ENCODE measurements around the gene BAHCC1. TPM values are rescaled to one million over a fixed set of nuclear protein-coding genes. Genes with fewer than 3 reads are reported as not detected.
"Not testable (repeated sequence)": the region's sequence is repeated elsewhere in the genome, so short reads cannot be mapped to it uniquely, and the experiment has no call there.

Gene BAHCC1
- total and polyA plus RNA-seq, 2 of the 8 experiments (the other 6 are each of a cell fraction or from before 2014, with no cell fraction given), result 0.26 to 0.58 TPM

- not testable (repeated sequence) for H3K4ac ChIP-seq (replicated peaks; ENCODE audit: insufficient read length, low read depth, low read length); H3K18ac ChIP-seq (ENCODE audit: extremely low read depth, low read length); H4K5ac ChIP-seq (ENCODE audit: insufficient read length, low read depth, low read length); H3K56ac ChIP-seq (replicated peaks; ENCODE audit: insufficient read length, low read depth, low read length); H2BK20ac ChIP-seq (ENCODE audit: low read length); H3K14ac ChIP-seq (ENCODE audit: insufficient read length); H3K9me3 ChIP-seq (ENCODE audit: insufficient read depth in 2 of 2, low read depth in 1 of 2, low read length in 1 of 2); H2BK5ac ChIP-seq (ENCODE audit: low read depth, low read length); H2BK120ac ChIP-seq (replicated peaks; ENCODE audit: low read depth, low read length); H4K20me1 ChIP-seq (replicated peaks in 1 of 2; ENCODE audit: control insufficient read depth in 1 of 2, insufficient read depth in 2 of 2, low read length in 2 of 2); H3K4me1 ChIP-seq (replicated peaks in 1 of 4; ENCODE audit: control insufficient read depth in 3 of 4, insufficient read depth in 4 of 4, low read length in 3 of 4); H2AK5ac ChIP-seq (ENCODE audit: low read depth, low read length); H3K79me1 ChIP-seq (ENCODE audit: low read depth, low read length); H3K9ac ChIP-seq (replicated peaks in 1 of 4; ENCODE audit: extremely low read depth in 1 of 4, low read depth in 3 of 4, low read length in 3 of 4); H3K23ac ChIP-seq (ENCODE audit: insufficient read length); H4K91ac ChIP-seq (replicated peaks; ENCODE audit: insufficient read length, low read length); H2AFZ ChIP-seq (ENCODE audit: low read length); H3K23me2 ChIP-seq (ENCODE audit: low read depth, low read length); DNase-seq (ENCODE audit: low read depth in 1 of 2, low spot score in 2 of 2); H3K27ac ChIP-seq (ENCODE audit: low read depth, low read length); H4K8ac ChIP-seq (ENCODE audit: extremely low read depth, insufficient read depth, low read length); FAIRE-seq; H3K4me3 ChIP-seq (ENCODE audit: extremely low read depth in 1 of 4, insufficient read depth in 2 of 4, low read depth in 3 of 4, low read length in 4 of 4); H3K79me2 ChIP-seq (ENCODE audit: control insufficient read depth in 1 of 2, insufficient read depth in 2 of 2, low read length in 2 of 2); H3K36me3 ChIP-seq (ENCODE audit: control insufficient read depth in 2 of 4, insufficient read depth in 4 of 4, low read length in 3 of 4); H3K4me2 ChIP-seq (ENCODE audit: insufficient read depth in 1 of 2, low read depth in 2 of 2, low read length in 2 of 2); H2BK12ac ChIP-seq (ENCODE audit: low read depth, low read length); H2BK15ac ChIP-seq (ENCODE audit: low read length)
- ChIA-PET POLR2A (ENCODE audit: partially characterized antibody) (interaction anchor here (1.8 kb wide), 1 partner anchor 43 kb away, joined by 4 read pairs; the partner anchor contains the start of gene BAHCC1), CTCF (ENCODE audit: partially characterized antibody) (interaction anchor here (0.7 to 1.3 kb wide), 3 partner anchors 21 to 49 kb away, joined by 3 read pairs; no protein-coding TSS in a partner anchor)
- peaks cover 10 to 28% (median 26%) of the 10 kb centered on the region in 4 experiments for H3K27me3 ChIP-seq (replicated peaks in 1 of 4; ENCODE audit: control insufficient read depth in 3 of 4, extremely low read depth in 1 of 4, insufficient read depth in 3 of 4, low read length in 3 of 4)
- 95% methylated on average over 18 of the region's 38 CpGs; no CpG with 5 or more reads in 1 of the 2 experiments for whole genome bisulfite sequencing, 2 experiments (ENCODE audit: extremely low coverage in 1 of 2, insufficient coverage in 1 of 2, insufficient read length in 1 of 2, insufficient replicate concordance in 2 of 2, low coverage in 1 of 2, low lambda C conversion rate in 2 of 2, missing lambda C conversion rate in 1 of 2)
Observed at GRCh38 chr17:81352056-81352455, 43.2 kb upstream of the BAHCC1 start.

Measured in H1 (cell line).